HG02798 (cell line): ENCODE measurements around the gene HOXD11.

Experiments used
- ATAC-seq: cut with Tn5 transposase; IDR thresholded peaks from one replicate; pipeline ENCODE4 v1.9.1; 2021; ENCODE audit warnings: mild to moderate bottlenecking; ENCODE audit not compliant: unreplicated experiment, poor library complexity

The HOXD11 gene

GRCh38 chr2:176117823-176118371 is 10.8 kb downstream of the HOXD11 start:
- no peak for ATAC-seq

- ATAC-seq: peak; percentile 56
Observed at GRCh38 chr2:176118601-176119339, 11.7 kb downstream of the HOXD11 start.

GRCh38 chr2:176120364-176121189 is 13.5 kb downstream of the HOXD11 start:
- ATAC-seq: no peak

- no peak for ATAC-seq
Observed at GRCh38 chr2:176121190-176122051, 14.3 kb downstream of the HOXD11 start.

DNA sequence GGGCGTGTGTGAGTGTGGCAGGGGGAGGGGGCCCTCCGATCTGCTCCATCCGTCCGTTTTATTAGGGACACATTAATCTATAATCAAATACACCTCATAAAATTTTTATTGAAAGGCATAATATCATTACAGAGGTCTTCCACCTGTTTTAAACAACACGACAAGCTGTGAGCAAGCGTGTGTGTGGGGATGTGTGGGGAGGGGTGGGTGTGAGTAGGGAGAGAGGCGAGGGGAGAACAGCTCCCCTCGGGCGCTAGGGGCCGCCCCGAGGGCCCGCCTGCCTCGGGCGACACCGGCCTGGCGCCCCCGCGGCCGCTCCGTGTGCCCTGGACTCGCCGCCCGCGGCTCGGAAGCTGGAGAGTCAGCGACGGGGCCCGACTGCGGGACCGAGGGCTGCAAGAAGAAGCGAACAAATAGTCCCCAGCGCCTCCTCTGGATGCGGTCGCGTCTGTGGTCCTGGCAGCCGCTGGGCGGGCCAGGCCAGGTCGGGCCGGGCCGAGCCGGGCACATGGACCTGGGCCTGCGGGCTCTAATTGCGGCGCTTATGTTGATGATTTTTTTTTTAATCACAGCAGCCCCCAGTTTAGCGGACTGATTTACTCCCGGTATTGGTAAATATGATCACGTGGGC is 15.1 kb downstream of the HOXD11 start:
- ATAC-seq: no peak

- no peak for ATAC-seq
Observed at GRCh38 chr2:176122683-176123410, 15.8 kb downstream of the HOXD11 start, which contains the start of gene HOXD9. Gene HOXD9 (plus strand): TSS chr2:176122719. CDS start chr2:176122769, 50 bp downstream.

- ATAC-seq: no peak
Observed at GRCh38 chr2:176123411-176124109, 16.5 kb downstream of the HOXD11 start.

DNA sequence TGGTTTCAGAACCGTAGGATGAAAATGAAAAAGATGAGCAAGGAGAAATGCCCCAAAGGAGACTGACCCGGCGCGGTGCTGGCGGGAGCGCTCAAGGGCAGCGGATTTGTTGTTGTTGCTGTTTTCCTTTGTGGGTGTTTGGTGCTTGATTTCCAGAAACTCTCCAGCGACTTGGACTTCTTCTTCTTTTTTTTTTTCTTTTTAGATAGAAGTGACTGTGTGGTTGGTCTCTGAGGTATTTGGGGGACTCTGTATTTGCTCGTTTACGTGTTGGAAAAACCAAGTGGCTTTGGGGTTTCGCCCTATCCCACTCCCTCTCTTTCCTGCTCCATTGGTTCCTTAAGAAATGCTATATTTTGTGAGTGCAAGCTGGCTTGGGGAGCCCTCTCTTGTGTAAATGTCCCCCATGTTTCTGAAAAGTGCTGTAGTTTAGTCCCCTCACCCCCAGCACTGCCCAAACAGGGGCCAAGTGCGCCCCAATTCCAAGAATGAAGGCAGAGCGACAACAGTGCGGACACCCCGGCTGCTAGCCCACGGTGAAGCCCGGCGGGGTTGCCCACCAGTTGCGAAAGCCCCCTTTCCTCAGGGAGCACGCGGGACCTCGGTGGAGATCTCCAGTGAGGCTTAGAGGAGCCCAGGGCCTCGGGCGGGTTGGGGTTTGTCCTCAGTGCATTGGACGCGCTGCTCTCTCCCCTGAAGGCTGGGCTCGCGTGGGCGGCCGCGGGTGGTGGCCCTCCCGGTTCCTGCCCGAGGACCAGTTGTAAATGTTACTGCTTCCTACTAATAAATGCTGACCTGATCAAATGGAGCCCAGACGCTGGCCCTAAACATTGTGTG is 17.2 kb downstream of the HOXD11 start:
- no peak for ATAC-seq

GRCh38 chr2:176124947-176125771 is 18.1 kb downstream of the HOXD11 start:
- no peak for ATAC-seq

GRCh38 chr2:176125772-176126054 is 18.6 kb downstream of the HOXD11 start:
- no peak for ATAC-seq

DNA sequence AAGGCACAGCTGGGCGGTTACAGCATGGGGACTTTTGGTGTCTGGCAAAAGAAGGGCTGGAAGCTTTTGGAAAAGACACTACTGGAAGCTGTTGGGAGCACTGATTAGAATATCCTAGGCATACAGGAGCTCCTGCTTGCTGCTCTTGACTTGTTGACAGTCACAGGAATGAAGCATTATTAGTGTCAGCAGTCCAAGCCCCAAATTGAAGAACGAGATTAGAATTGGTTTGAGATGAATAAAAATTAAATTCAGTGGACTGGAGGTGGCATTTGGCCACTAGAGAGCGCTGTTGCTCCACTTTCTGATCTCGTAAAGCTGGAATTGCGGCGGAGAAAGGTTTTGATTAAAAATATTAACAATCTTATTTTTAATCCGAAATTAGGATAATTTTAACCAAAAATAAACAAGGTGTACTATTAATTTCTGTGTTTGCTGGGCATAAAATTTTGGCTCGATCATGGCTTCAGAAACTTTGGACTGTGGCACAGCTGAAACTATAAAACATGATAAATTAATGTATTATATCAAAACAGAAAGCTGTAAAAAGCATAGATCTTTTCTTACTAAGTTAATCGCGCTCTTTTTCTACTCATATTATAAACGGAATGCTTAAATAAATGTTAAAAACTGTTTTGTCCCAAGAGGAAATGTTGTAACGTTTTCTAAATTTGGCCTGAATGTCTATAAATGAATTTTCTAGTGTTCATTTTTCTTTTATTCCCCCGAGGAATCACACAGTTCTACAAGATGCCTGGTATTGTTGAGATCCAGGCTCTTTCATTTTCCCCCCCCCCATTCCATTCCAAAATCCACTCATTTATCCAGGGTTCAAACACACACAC is 20.1 kb downstream of the HOXD11 start:
- no peak for ATAC-seq

- no peak for ATAC-seq
Observed at GRCh38 chr2:176127774-176128072, 20.6 kb downstream of the HOXD11 start.

DNA sequence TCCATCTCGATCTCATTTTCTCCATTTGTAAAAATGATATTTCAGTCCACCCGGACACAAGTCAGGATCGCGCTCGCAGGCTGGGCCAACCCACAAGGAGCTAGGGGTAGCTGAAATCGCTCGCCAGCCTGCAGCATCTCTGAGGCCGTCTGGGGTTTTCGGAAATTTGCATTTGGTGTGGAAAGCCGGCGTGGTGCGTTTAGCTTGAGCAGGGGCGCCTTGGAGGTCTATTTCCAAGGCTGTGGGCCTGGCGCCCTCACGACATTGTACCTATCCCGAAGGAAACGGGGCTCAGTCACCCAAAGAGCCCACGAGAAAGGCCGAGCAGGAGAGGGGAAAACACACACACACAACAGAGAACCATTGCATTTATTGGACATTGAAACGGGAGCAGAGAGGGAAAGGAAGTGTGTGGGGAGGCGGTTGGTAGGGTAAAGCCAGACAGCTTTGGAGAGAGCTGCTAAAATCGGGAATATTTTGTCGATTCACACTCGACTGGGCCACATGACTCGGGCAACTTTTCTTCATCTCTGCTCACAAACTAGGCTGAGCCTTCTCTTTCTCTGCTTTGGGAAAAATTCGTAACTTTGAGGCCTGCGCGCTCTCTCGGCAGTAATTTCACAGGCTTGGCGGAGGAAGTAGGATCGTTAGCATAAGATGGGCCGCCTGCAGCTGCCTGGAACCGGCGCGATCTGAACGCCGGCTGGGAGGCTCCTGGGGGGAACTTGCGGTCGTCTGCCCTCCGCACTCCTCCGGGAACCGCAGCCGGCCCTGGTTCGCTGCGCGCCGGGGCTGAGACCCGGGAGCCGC is 21.3 kb downstream of the HOXD11 start:
- ATAC-seq: no peak

GRCh38 chr2:176128982-176129796 is 22.1 kb downstream of the HOXD11 start, which contains the start of gene HOXD8:
Gene HOXD8 (plus strand): TSS chr2:176129705. CDS start chr2:176130367, 662 bp downstream.
- ATAC-seq: no peak

- no peak for ATAC-seq
Observed at GRCh38 chr2:176129813-176130146, 22.7 kb downstream of the HOXD11 start.
